Stomach smooth muscle (tissue), 2 donors: ENCODE measurements around the gene RHOD.

Experiments used
- H3K27ac ChIP-seq: one replicate; pipeline ENCODE4 v1.7.0; 2013; ENCODE audit warnings: mild to moderate bottlenecking, low read length, inconsistent platforms
- H3K27me3 ChIP-seq, 2 donors: one replicate each; pipeline ENCODE4 v1.7.0; 2013; ENCODE audit warnings: low read length in 2 of 2; ENCODE audit not compliant: insufficient read depth in 2 of 2, control insufficient read depth in 1 of 2
- H3K36me3 ChIP-seq, 2 donors: one replicate each; pipeline ENCODE4 v1.7.0; 2013; ENCODE audit warnings: low read length in 2 of 2; ENCODE audit not compliant: control insufficient read depth in 2 of 2, insufficient read depth in 2 of 2
- H3K4me1 ChIP-seq: one replicate; pipeline ENCODE4 v1.7.0; 2013; ENCODE audit warnings: low read length; ENCODE audit not compliant: control insufficient read depth, insufficient read depth
- H3K4me3 ChIP-seq, 2 donors: one replicate each; pipeline ENCODE4 v1.7.0; 2013; ENCODE audit warnings: low read length in 2 of 2
- H3K9ac ChIP-seq, 2 donors: one replicate each; pipeline ENCODE4 v1.7.0; 2013; ENCODE audit warnings: low read length in 2 of 2, mild to moderate bottlenecking in 1 of 2
- H3K9me3 ChIP-seq, 2 donors: one replicate each; pipeline ENCODE4 v1.7.0; 2013; ENCODE audit warnings: low read length in 2 of 2; ENCODE audit not compliant: control insufficient read depth in 2 of 2
- donor health status: healthy.
- donor health status: Pancreatic carcinoma.

Gene RHOD, protein sequence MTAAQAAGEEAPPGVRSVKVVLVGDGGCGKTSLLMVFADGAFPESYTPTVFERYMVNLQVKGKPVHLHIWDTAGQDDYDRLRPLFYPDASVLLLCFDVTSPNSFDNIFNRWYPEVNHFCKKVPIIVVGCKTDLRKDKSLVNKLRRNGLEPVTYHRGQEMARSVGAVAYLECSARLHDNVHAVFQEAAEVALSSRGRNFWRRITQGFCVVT

DNA sequence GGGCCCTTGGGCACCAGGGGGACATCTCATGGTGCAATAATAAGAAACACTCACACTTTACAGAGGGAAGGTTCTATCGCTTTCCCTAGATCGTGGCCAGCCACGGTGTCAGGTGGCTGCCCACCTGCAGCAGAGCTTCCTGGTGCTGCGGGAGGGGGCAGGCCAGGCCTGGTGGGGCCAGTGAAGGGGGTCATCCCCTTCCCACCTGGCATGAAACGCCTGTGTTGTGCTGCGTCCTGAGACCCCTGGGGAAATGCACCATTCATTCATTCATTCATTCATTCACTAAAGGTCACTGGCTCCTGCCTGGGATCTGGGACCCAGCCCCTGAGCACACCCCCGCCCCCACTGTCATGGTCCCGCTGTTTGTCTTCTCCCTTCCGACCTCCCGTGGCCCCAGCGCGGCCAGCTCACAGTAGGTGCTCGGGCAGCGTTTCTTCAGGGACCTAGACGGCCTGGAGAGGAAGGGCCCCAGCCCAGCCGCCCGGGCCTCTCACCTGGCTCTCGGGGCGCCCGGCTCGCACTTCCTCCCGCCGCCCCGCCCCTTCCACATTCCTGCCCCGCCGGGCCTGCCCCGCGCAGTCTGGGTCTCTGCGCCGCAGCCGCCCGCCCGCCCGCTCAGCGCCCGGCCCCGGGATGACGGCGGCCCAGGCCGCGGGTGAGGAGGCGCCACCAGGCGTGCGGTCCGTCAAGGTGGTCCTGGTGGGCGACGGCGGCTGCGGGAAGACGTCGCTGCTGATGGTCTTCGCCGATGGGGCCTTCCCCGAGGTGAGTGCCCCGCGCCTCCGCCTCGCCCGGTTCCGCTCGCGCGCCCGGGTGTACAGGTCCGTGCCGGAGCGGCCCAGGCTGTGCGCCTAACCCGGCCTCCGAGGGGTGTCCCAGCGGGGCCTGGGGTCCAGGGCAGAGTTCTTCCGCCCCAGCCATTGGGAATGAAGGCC lies at the start of gene RHOD:
Gene RHOD, plus strand, starts transcription at position 581 of the 938 bp plus-strand sequence. Its CDS starts 56 bp downstream, at position 637.
- Histone ChIP-seq H3K4me1 (peaks cover 20% of the 10 kb centered on the region), H3K27me3 (no peaks in the 10 kb centered on the region), H3K27ac (peak within 1 kb of the TSS; percentile 46), H3K4me3 (peak within 1 kb of the TSS; percentile 70 to 81), H3K36me3 (no peaks in the 10 kb centered on the region), H3K9me3 (no peaks in the 10 kb centered on the region), H3K9ac (peak within 1 kb of the TSS; percentile 71 to 74)

DNA sequence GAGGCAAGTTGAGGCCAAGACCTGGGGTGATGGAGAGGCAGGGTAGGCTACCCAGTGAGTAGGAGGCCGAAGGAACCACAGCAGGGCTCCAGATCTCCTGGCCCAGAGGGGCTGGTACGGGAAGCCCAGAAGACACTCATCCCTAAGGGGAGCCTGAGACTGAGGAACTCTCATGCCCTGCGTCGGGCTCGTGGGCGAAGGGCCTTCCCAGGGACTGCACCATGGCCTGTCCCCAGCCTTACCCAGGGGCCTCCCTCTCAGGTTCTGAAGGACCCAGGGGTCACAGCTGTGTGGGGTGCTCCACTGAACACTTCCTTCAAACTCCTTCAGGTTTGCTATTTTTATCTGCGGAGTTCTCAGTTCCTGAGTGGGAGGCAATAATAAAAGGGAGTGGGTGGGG lies 49.5 kb upstream of the RHOD start:
- H3K4me3 ChIP-seq, result no peak overlapping the region
- H3K9me3 ChIP-seq, result no peaks in the 10 kb centered on the region
- no peaks in the 10 kb centered on the region for H3K4me1 ChIP-seq
- H3K27ac ChIP-seq, result no peak overlapping the region
- H3K9ac ChIP-seq, result no peak overlapping the region
- H3K36me3 ChIP-seq, result no peaks in the 10 kb centered on the region
- H3K27me3 ChIP-seq, result no peaks in the 10 kb centered on the region

DNA sequence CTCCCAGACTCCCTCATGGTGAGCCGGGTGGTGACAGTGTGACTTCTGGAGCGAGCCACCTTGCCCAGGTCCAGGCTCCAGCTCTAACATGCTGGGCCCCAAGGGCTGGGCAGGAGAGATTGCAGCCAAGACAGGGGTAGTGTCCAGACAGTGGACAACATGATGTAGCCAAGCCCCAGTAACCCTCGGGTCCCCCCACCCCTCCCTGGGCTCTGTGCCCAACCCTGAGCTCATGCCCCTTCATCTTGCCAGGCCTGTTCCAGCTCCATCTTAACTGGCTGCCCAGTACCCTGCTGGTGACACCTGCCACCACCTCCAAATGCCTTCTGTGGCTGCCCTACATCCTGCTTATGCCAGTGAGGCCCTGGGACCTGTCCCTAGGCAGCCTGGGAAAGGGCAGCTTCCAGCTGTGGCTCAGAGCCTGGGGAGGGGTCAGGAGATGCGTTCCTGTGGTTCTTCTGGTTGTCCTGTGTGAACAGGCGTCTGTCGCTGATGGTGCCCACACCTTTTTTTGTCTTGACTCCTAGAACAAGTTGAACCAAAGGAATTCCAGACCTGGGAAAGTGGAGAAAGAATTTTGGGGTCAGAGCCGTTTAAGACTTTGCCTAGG lies 46.2 kb upstream of the RHOD start:
- Histone ChIP-seq H3K27me3 (peaks cover 0 to 2% of the 10 kb centered on the region in 2 donors), H3K27ac (no peak overlapping the region), H3K36me3 (no peaks in the 10 kb centered on the region), H3K9me3 (no peaks in the 10 kb centered on the region), H3K9ac (no peak overlapping the region), H3K4me1 (no peaks in the 10 kb centered on the region), H3K4me3 (no peak overlapping the region)

DNA sequence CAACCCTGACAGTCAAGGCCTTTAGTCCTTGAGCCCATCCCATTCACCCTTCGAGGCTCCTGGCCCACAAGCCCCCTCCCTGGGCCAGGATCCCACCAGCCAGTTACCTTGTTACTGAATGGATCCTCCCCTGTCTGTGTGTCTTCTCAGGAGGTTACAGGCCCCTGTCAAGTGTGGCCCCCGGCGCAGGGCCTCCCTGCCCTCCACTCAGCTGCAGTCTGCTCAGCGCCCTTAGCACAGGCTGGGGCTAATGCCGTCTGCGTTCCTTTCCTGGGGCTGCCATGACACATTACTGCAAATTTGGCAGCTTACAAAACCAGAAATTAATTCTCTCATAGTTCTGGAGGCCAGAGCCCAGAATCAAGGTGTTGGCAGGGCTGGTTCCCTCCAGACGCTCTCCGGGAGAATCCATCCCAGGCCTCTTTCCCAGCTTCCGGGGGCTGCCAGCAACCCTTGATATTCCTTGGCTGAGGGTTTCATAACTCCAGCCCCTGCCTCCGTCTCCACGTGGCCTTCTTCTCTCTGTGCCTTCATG lies 43.1 kb upstream of the RHOD start:
- Histone ChIP-seq H3K36me3 (no peaks in the 10 kb centered on the region), H3K9ac (no peak overlapping the region), H3K27me3 (peaks cover 0 to 4% of the 10 kb centered on the region in 2 donors), H3K9me3 (no peaks in the 10 kb centered on the region), H3K27ac (no peak overlapping the region), H3K4me3 (no peak overlapping the region), H3K4me1 (no peaks in the 10 kb centered on the region)

DNA sequence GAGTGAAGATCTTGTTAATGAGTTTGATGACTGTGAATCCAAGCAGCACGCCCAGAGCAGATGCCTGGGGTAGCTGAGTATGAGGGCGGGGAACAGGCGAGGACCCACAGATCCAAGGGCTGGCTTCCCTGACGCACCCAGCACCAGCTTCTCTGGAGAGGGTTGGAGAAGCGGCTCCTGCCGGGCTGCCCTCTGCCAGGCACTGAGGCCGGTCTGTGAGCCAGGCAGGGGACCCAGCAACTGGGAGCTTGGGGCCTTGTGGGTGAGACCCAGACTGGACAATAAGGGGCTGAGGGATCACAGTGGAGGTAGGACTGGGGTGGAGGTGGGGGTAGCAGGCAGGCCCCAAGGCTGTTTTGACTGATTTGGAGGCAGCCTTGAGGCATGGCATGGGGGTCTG lies 42.3 kb upstream of the RHOD start:
- Histone ChIP-seq H3K4me1 (no peaks in the 10 kb centered on the region), H3K9me3 (no peaks in the 10 kb centered on the region), H3K27ac (no peak overlapping the region), H3K9ac (no peak overlapping the region), H3K27me3 (peaks cover 0 to 4% of the 10 kb centered on the region in 2 donors), H3K4me3 (no peak overlapping the region), H3K36me3 (no peaks in the 10 kb centered on the region)

DNA sequence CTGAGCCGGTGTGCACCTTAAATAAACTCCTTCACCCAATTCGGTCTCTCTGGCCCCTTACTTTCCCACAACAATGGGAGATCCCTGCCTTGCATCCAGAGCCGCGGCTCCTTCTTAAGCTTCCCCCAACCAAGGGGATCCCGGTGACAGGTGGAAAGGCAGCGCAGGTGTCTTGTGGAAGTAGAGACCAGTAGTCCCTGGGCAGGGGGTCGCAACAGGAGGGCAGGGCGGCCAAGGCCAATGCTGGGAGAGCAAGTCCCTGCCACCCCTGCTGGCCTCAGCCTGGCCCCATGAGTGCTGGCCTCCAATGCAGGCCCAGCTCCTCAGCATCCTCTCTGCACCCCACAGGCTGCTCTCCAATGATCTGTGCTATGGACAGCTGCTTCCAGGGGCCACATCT lies 41.6 kb upstream of the RHOD start:
- H3K36me3 ChIP-seq, result no peaks in the 10 kb centered on the region
- H3K4me1 ChIP-seq, result no peaks in the 10 kb centered on the region
- H3K9me3 ChIP-seq, result no peaks in the 10 kb centered on the region
- H3K4me3 ChIP-seq, result no peak overlapping the region
- peaks cover 0 to 4% of the 10 kb centered on the region in 2 donors for H3K27me3 ChIP-seq
- H3K9ac ChIP-seq, result no peak overlapping the region
- no peak overlapping the region for H3K27ac ChIP-seq

DNA sequence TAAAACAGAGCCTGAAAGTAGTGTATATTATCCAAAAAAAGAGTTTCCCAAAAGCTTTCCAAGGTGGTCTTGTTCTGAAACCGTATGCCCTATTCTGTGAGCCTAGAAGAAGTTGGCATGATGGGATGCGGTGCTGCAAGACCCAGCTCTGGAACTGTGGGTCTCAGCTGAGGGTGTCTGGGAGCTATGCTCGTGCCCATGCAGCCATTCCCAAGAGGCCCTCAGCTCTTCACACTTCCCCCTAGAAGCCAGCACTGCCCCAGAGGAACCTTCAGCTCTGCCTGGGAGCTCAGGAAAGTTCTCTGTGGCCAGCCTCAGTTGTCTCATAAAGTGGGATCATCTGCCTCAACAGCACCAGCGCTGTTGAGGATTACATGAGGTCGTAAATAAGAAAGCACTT lies 40.1 kb upstream of the RHOD start:
- Histone ChIP-seq H3K27ac (no peak overlapping the region), H3K9me3 (no peaks in the 10 kb centered on the region), H3K4me3 (no peak overlapping the region), H3K27me3 (peaks cover 0 to 4% of the 10 kb centered on the region in 2 donors), H3K9ac (no peak overlapping the region), H3K36me3 (no peaks in the 10 kb centered on the region), H3K4me1 (no peaks in the 10 kb centered on the region)

DNA sequence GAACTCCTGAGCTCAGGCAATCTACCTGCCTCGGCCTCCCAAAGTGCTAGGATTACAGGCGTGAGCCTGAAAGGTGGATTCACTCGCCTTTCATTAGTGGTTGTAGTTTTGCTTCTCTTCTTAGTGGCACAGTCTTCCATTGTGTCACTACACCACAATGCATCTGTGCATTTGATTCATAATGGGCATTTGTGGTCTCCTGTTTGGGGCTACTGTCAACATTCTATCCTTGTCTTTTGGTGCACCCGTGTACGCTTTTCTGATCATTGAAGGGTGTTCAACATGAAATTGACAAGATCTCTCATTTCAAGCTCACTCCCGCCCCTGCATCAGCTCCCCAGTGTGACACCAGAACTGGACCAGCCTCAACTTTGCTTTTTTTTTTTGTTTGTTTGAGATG lies 35.7 kb upstream of the RHOD start:
- H3K27me3 ChIP-seq, result peaks cover 25 to 28% of the 10 kb centered on the region in 2 donors
- no peak overlapping the region for H3K27ac ChIP-seq
- H3K9ac ChIP-seq, result no peak overlapping the region

DNA sequence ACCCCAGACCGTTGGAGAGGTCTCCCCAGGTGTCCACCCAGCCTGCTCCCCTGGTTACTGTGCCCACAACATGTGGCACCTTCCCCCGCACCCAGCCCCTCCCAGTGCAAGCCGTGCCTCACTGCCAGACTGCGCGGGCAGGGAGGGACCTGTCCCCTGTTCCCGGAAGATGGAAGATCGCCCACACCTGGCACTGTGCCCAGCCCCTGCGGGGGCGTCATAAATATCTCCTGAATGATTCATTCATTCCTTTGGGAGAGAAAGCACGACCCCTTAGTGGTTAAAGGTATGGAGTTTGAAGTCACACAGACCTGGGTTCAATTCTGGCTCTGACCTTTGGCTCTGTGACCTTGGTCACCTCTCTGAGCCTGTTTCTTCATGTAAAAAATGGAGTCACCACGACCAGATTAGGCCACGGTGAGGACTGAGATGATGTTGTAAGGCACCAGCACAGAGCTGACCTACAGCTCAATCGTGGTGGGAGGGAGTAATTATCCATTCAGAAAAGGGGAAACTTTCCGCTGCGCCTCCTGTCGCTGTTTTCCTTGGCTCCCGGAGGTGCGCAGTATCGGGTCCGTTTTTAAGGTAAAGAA lies 34.2 kb upstream of the RHOD start:
- no peaks in the 10 kb centered on the region for H3K9me3 ChIP-seq
- no peak overlapping the region for H3K9ac ChIP-seq
- peak overlapping the region; percentile 40 to 58 for H3K4me3 ChIP-seq
- H3K36me3 ChIP-seq, result no peaks in the 10 kb centered on the region
- no peak overlapping the region for H3K27ac ChIP-seq
- peaks cover 14% of the 10 kb centered on the region for H3K4me1 ChIP-seq
- peaks cover 23 to 28% of the 10 kb centered on the region in 2 donors for H3K27me3 ChIP-seq

More for the DNA sequence above, 35.7 kb upstream of the RHOD start:
- peaks cover 14% of the 10 kb centered on the region for H3K4me1 ChIP-seq
- no peaks in the 10 kb centered on the region for H3K9me3 ChIP-seq
- no peaks in the 10 kb centered on the region for H3K36me3 ChIP-seq
- H3K4me3 ChIP-seq, result no peak overlapping the region
